ENCODE data around the gene ZCCHC4. TPM values are rescaled to one million over a fixed set of nuclear protein-coding genes. Genes with fewer than 3 reads are reported as not detected.

ZCCHC4 gene
- polyA plus RNA-seq, 2 of the 4 experiments (the other 2 are of a cell fraction) = 5.2 to 10.2 TPM

DNA sequence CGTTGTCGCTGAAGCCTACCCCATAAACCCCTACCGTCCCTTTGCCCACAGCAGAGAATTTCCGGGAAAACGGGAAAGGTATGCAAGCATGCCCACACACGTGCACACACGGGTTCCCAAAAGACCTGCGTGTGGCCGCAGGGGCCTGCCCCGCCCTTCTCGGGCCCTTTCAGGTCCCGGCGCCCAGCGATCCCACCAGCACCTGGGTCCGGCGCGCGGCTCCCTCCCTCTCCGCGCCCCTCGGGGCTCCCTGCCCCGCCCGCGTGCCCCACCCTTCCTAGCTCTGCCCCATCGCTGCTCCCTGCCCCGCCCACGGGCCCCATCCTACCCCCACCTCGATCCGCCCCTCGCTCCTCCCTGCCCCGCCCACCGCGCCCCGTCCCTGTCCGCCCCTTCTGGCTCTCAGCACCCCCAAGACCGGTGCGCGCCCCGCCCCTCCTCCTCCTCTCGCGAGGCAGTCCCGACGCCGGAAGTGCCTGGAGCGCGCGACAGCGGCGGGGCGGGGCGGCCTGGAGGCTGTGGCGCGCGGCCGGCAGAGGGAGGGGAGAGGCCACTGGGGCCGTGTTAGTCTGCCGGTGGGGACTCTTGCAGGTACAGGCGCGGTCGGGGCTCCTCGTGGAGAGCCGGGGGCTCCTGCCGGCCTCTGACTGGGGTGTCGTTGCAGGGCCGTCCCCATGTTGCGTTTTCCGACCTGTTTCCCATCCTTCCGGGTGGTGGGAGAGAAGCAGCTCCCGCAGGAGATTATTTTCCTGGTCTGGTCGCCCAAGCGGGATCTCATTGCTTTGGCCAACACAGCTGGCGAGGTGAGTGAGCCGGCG lies 64.4 kb downstream of the ZCCHC4 start, which contains the start of gene ANAPC4:
ANAPC4 (plus strand) TSS at position 510 of the 818 bp plus-strand sequence; CDS start at position 675, 165 bp downstream.
- H3K4me2 ChIP-seq = peak within 1 kb of the TSS; percentile 91
- ATAC-seq (peak; percentile 94 to 97), DNase-seq (ENCODE audit: low read depth in 1 of 2, low spot score in 1 of 2) (peak; percentile 70 to 92), FAIRE-seq (no peak)
- CTCF ChIA-PET = interaction anchor here (1.4 kb wide), 1 partner anchor 11 kb away, joined by 3 read pairs; no protein-coding TSS in a partner anchor
- 2% methylated on average over 17 of the region's 74 CpGs for WGBS (ENCODE audit: missing lambda C conversion rate)
- peak within 1 kb of the TSS; percentile 90 to 99 for H3K27ac ChIP-seq
- TF ChIP-seq POLR2A (IDR thresholded peaks at IDR 0.05; ENCODE audit: low read length) (peak; percentile 58), MAZ (IDR thresholded peaks at IDR 0.05; ENCODE audit: borderline replicate concordance, low read depth, low read length) (no peak), GATA3 (IDR thresholded peaks at IDR 0.05; ENCODE audit: borderline replicate concordance) (peak; percentile 27; the same call in 1 of the 2 replicates), SMC3 (IDR thresholded peaks at IDR 0.05) (no peak), ZNF302 (CRISPR knock-in tag; IDR thresholded peaks at IDR 0.05) (no peak), MAFK (IDR thresholded peaks at IDR 0.05; ENCODE audit: partially characterized antibody) (no peak), JUN (IDR thresholded peaks at IDR 0.05) (peak in 1 of 2 experiments; percentile 70; a peak in 3 of 5 replicates), MAX (IDR thresholded peaks at IDR 0.05) (peak; percentile 40; the same call in 1 of the 2 replicates), CHD2 (IDR thresholded peaks at IDR 0.05; ENCODE audit: low read length, partially characterized antibody) (peak; percentile 88), HMGXB4 (CRISPR knock-in tag; IDR thresholded peaks at IDR 0.05; ENCODE audit: borderline replicate concordance) (no peak), HOXB13 (CRISPR knock-in tag; IDR thresholded peaks at IDR 0.05; ENCODE audit: low read depth) (no peak), NR3C1 (IDR thresholded peaks at IDR 0.05) (no peak), REST (IDR thresholded peaks at IDR 0.05) (peak; percentile 83), BCL3 (IDR thresholded peaks at IDR 0.05) (0 out of 3 replicates have a peak, but pooled peaks have one; percentile 63), PHF8 (IDR thresholded peaks at IDR 0.05; ENCODE audit: borderline replicate concordance, low read depth) (peak; percentile 68; the same call in 1 of the 2 replicates)
- H3K9me3 ChIP-seq = no peaks in the 10 kb centered on the region
- POLR2A ChIA-PET = interaction anchor here (0.6 to 1.6 kb wide), 8 partner anchors 9 to 613 kb away, joined by 3 to 8 read pairs (median 4); partner anchors contain the start of gene ZCCHC4
- peak within 1 kb of the TSS; percentile 98 for H3K4me3 ChIP-seq
- peaks cover 7% of the 10 kb centered on the region; the same call in 1 of the 3 replicates for H3K4me1 ChIP-seq
